ENCODE data around the gene TUBB1. TPM values are rescaled to one million over a fixed set of nuclear protein-coding genes. Genes with fewer than 3 reads are reported as not detected.

TUBB1 gene
- total and polyA plus RNA-seq, 2 of the 13 experiments (the other 11 are each of a cell fraction or from before 2014, with no cell fraction given) = 0.11 to 57.6 TPM

DNA sequence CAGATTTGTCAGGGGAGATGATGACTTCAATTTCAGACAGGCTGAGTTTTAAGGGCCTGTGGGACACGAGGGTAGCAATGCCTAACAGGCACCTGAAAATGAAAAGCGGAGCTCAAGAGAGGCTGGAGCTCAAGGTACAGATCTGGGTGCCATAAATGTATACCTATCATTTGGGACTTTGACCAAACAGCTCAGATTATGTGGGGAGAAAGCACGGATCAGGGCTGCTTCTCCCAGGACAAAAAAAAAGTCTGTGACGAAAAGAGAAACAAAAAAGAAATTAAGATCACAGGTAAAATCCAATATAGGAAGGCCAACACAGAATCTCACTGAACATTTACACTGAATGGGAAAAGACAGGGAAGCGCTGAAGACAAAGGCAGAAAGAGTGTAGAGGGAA lies 21.4 kb downstream of the TUBB1 start:
- peaks cover 15% of the 10 kb centered on the region for H3K4me1 ChIP-seq (ENCODE audit: insufficient read depth, low read length)
- ChIA-PET POLR2A (interaction anchor here (1.6 kb wide), 1 partner anchor 9 kb away, joined by 8 read pairs; the partner anchor contains the start of gene ATP5F1E), CTCF (ENCODE audit: low intra/inter-chr PET ratio, low total read pairs) (no interaction called here)
- TF ChIP-seq ZNF20 (CRISPR knock-in tag; IDR thresholded peaks at IDR 0.05) = no peak
- TF ChIP-seq NFKB2 (CRISPR knock-in tag; IDR thresholded peaks at IDR 0.05; ENCODE audit: borderline replicate concordance) = no peak
- TF ChIP-seq ZKSCAN1 (IDR thresholded peaks at IDR 0.05; ENCODE audit: low read length) = no peak
- TF ChIP-seq ZNF720 (CRISPR knock-in tag; IDR thresholded peaks at IDR 0.05) = no peak
- no peak for TF ChIP-seq MZF1 (CRISPR knock-in tag; IDR thresholded peaks at IDR 0.05; ENCODE audit: borderline replicate concordance)
- TF ChIP-seq, protein P1, sequence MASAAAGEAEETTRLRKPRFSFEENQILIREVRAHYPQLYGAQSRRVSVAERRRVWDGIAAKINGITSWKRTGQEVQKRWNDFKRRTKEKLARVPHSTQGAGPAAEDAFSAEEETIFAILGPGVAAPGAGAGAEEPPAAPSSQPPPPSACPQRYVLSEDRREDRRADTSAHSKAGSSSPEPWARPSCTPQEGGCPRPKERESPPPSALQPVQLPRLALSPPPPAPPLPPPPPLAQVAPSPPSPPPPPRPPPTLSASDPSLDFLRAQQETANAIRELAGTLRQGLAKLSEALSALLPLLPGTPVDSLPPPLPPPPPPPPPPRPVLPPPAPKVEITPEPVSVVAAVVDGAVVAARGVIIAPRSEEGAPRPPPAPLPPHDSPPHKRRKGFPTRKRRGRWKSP (CRISPR knock-in tag; IDR thresholded peaks at IDR 0.05) = 0 out of 2 replicates have a peak, but pooled peaks have one; percentile 22
- TF ChIP-seq HNF4A (CRISPR knock-in tag; IDR thresholded peaks at IDR 0.05) = peak; percentile 10; the same call in 1 of the 2 replicates
- TF ChIP-seq ZNF614 (CRISPR knock-in tag; IDR thresholded peaks at IDR 0.05; ENCODE audit: borderline replicate concordance) = no peak
- H3K79me2 ChIP-seq (ENCODE audit: insufficient read depth, low read length) = peaks cover 25% of the 10 kb centered on the region
- no peak overlapping the region for H3K27ac ChIP-seq (ENCODE audit: extremely low read length, insufficient read depth, low read length)
- no peak overlapping the region for H2AFZ ChIP-seq (ENCODE audit: low read length)
- in situ Hi-C loops (cut with HindIII; ENCODE audit: extremely low pct_ligation_motif_present, low pct_unique_long_range_greater_than_20kb) (no loop called here), intact Hi-C loops (cut with micrococcal nuclease; ENCODE audit: unreplicated experiment) (no loop called here)
- H3K4me2 ChIP-seq (ENCODE audit: low read depth, low read length) = peak overlapping the region; percentile 56
- no TSS peak for BruUV-seq (replicated peaks)
- no peak for DNase-seq (ENCODE audit: low spot score)
- H3K4me3 ChIP-seq (replicated peaks in 1 of 3; ENCODE audit: insufficient read depth in 1 of 3, low read depth in 2 of 3, low read length in 3 of 3) = no peak overlapping the region
- no peaks in the 10 kb centered on the region for H3K9me3 ChIP-seq (ENCODE audit: low read length)
- H3K27me3 ChIP-seq (ENCODE audit: control insufficient read depth in 1 of 2, insufficient read depth in 2 of 2, low read length in 2 of 2) = peaks cover 2 to 3% of the 10 kb centered on the region in 2 experiments; a peak in 2 of 5 replicates
- ATAC-seq = no peak
- 34% methylated on average over 5 of the region's 5 CpGs for WGBS (ENCODE audit: low lambda C conversion rate)
- peak; percentile 62 for FAIRE-seq
- H4K20me1 ChIP-seq (ENCODE audit: insufficient read depth, low read length) = no peaks in the 10 kb centered on the region
- H3K9ac ChIP-seq (ENCODE audit: insufficient read depth, low read depth, low read length) = no peak overlapping the region; the same call in 1 of the 2 replicates
- no peaks in the 10 kb centered on the region for H3K36me3 ChIP-seq (replicated peaks in 1 of 2; ENCODE audit: control insufficient read depth in 1 of 2, insufficient read depth in 2 of 2, low read length in 2 of 2)
